ENCODE results near the gene ATP2B3. TPM values are rescaled to one million over a fixed set of nuclear protein-coding genes. Genes with fewer than 3 reads are reported as not detected.
A peak's percentile ranks its signal among the peaks of the same experiment; 100 is the strongest.

The ATP2B3 gene
- total and polyA plus RNA-seq, 10 of the 15 experiments (the other 5 are each of a cell fraction or from before 2014, with no cell fraction given) = 0.01 TPM; not detected in 9

DNA sequence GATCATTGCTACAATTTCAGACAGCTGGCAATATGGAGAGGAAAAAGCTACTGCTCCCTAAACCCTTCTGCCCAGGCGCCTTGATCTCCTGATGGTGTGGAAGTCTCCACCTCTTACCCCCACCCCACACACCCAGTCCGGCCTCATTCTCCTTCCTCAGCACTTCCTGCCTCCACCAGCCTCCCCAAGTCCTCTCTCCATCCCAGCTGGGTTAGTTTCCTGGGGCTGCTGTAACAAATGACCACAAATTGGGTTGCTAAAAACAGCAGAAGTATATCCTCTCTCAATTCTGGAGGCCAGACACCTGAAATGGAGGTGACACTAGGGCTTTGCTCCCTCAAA, 82.6 kb downstream of the ATP2B3 start:
- 13% methylated on average over 2 of the region's 2 CpGs for WGBS (ENCODE audit: insufficient coverage, insufficient replicate concordance, low lambda C conversion rate, missing lambda C conversion rate)
- ChIA-PET CTCF (interaction anchor here (1.1 to 4.2 kb wide), 5 partner anchors 9 to 67 kb away, joined by 3 to 18 read pairs (median 4); no protein-coding TSS in a partner anchor), RAD21 (ENCODE audit: unreplicated experiment) (interaction anchor here (0.5 kb wide), 1 partner anchor 12 kb away, joined by 4 read pairs; no protein-coding TSS in a partner anchor), SMC1A (ENCODE audit: uncharacterized antibody, unreplicated experiment) (interaction anchor here (1.2 to 1.6 kb wide), 2 partner anchors 8 to 61 kb away, joined by 3 read pairs; no protein-coding TSS in a partner anchor), POLR2A (no interaction called here)
- ATAC-seq (peak; percentile 25; the same call in 2 of the 3 replicates), FAIRE-seq (no peak), DNase-seq (ENCODE audit: low read depth, low spot score) (no peak)
- in situ Hi-C loops (cut with MboI) (loop anchor here (10.0 kb wide), 1 partner anchor 115 kb away; no protein-coding TSS in a partner anchor), intact Hi-C loops (cut with micrococcal nuclease; ENCODE audit: unreplicated experiment) (no loop called here)
- Histone ChIP-seq H3K79me2 (ENCODE audit: control insufficient read depth, insufficient read depth, low read length) (peaks cover 14% of the 10 kb centered on the region), H3K9me3 (replicated peaks; ENCODE audit: control insufficient read depth, insufficient read depth, low read length) (no peaks in the 10 kb centered on the region; the same call in 2 of the 3 replicates), H4K20me1 (ENCODE audit: control insufficient read depth, insufficient read depth) (no peaks in the 10 kb centered on the region), H3K27ac (ENCODE audit: control insufficient read depth, insufficient read depth) (no peak overlapping the region), H3K4me1 (ENCODE audit: control insufficient read depth, insufficient read depth, low read length) (no peaks in the 10 kb centered on the region; the same call in 1 of the 2 replicates), H2AFZ (ENCODE audit: control insufficient read depth, low read depth, low read length) (peak overlapping the region; percentile 74), H3K27me3 (replicated peaks in 1 of 2; ENCODE audit: control insufficient read depth in 2 of 2, insufficient read depth in 2 of 2, low read length in 1 of 2) (no peaks in the 10 kb centered on the region), H3K36me3 (ENCODE audit: control insufficient read depth in 2 of 2, insufficient read depth in 2 of 2, low read length in 1 of 2) (no peaks in the 10 kb centered on the region; a peak in 1 of 4 replicates), H3K9ac (ENCODE audit: control insufficient read depth, insufficient read depth, low read length) (peak overlapping the region; percentile 70; the same call in 1 of the 2 replicates), H3K4me2 (ENCODE audit: control insufficient read depth, insufficient read depth) (peak overlapping the region; percentile 45), H3K4me3 (peak overlapping the region; percentile 57)
- TF ChIP-seq BMI1 (IDR thresholded peaks at IDR 0.05; ENCODE audit: borderline replicate concordance) (no peak), SIN3A (IDR thresholded peaks at IDR 0.05; ENCODE audit: low read depth, low read length) (no peak), PML (IDR thresholded peaks at IDR 0.05; ENCODE audit: low read length) (no peak), SRF (IDR thresholded peaks at IDR 0.05; ENCODE audit: low read depth in 2 of 2, low read length in 2 of 2) (no peak), ZNF274 (IDR thresholded peaks at IDR 0.05; ENCODE audit: insufficient read depth, insufficient read length) (no peak), MTA2 (IDR thresholded peaks at IDR 0.05; ENCODE audit: low read depth) (no peak), GABPA (IDR thresholded peaks at IDR 0.05; ENCODE audit: low read depth) (0 out of 2 replicates have a peak, but pooled peaks have one; percentile 19), HCFC1 (IDR thresholded peaks at IDR 0.05; ENCODE audit: low read length) (no peak)
- TF ChIP-seq, protein P1, sequence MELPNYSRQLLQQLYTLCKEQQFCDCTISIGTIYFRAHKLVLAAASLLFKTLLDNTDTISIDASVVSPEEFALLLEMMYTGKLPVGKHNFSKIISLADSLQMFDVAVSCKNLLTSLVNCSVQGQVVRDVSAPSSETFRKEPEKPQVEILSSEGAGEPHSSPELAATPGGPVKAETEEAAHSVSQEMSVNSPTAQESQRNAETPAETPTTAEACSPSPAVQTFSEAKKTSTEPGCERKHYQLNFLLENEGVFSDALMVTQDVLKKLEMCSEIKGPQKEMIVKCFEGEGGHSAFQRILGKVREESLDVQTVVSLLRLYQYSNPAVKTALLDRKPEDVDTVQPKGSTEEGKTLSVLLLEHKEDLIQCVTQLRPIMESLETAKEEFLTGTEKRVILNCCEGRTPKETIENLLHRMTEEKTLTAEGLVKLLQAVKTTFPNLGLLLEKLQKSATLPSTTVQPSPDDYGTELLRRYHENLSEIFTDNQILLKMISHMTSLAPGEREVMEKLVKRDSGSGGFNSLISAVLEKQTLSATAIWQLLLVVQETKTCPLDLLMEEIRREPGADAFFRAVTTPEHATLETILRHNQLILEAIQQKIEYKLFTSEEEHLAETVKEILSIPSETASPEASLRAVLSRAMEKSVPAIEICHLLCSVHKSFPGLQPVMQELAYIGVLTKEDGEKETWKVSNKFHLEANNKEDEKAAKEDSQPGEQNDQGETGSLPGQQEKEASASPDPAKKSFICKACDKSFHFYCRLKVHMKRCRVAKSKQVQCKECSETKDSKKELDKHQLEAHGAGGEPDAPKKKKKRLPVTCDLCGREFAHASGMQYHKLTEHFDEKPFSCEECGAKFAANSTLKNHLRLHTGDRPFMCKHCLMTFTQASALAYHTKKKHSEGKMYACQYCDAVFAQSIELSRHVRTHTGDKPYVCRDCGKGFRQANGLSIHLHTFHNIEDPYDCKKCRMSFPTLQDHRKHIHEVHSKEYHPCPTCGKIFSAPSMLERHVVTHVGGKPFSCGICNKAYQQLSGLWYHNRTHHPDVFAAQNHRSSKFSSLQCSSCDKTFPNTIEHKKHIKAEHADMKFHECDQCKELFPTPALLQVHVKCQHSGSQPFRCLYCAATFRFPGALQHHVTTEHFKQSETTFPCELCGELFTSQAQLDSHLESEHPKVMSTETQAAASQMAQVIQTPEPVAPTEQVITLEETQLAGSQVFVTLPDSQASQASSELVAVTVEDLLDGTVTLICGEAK (IDR thresholded peaks at IDR 0.05; ENCODE audit: borderline replicate concordance) = peak; percentile 48; the same call in 1 of the 2 replicates
- TF ChIP-seq, protein P2, sequence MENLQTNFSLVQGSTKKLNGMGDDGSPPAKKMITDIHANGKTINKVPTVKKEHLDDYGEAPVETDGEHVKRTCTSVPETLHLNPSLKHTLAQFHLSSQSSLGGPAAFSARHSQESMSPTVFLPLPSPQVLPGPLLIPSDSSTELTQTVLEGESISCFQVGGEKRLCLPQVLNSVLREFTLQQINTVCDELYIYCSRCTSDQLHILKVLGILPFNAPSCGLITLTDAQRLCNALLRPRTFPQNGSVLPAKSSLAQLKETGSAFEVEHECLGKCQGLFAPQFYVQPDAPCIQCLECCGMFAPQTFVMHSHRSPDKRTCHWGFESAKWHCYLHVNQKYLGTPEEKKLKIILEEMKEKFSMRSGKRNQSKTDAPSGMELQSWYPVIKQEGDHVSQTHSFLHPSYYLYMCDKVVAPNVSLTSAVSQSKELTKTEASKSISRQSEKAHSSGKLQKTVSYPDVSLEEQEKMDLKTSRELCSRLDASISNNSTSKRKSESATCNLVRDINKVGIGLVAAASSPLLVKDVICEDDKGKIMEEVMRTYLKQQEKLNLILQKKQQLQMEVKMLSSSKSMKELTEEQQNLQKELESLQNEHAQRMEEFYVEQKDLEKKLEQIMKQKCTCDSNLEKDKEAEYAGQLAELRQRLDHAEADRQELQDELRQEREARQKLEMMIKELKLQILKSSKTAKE (IDR thresholded peaks at IDR 0.05; ENCODE audit: low read depth, poor library complexity, severe bottlenecking) = no peak
- no TSS peak for BruUV-seq (replicated peaks)

Data from GM12878 (cell line).